ENCODE results near the gene CABLES1.

Gene CABLES1

DNA sequence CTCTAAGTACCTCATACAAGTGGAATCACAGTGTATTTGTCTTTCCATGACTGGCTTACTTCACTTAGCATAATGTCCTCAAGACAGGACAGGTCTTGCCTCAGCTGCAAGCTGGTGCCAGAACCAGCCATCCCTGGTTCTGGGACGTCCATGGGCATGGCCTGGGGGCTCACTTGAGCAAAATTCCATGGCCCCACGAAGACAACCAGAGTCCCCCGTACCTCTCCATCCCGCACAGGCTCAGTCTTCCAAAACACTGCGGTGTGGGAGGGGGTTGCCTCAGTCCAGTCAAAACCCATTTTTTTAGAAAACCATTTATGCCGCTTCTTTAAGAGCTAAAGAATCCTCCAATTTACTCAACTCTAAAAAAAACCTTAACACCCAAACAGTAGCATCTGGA, 21.7 kb upstream of the CABLES1 start:
- no peak for DNase-seq (ENCODE audit: low read depth in 2 of 2)

DNA sequence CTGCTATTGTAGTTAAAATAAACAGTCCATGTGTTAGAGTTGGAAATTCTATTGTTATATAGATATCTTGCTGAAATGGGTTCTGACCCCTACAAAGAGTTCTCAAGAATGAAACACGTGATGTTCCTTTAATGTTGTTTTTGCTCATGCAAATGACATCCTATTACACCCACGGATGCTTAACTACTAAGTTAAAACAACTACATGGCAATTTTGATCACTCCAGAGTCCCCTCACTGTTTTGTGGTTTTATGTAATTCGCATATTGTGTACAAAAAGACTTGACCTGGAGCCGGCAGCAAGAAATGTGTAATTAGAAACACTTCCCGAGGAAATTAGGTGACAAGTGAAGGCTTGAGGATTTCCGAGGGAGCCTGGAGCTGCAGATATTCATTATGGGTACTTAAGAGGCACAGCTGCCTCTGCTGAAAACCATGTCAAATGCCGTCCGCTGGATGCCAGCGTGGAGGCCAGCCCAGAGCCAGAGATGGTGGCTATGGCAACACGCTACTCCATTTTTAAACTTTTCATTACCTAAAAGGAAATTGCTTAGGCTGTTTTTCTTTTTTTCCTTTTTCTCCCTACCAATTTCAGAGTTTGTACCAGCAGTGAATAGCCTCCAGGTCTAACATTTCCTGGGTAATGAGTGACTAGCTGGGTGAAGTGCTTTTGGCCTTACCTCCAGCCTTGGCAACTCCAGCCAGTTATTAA, 21.0 kb upstream of the CABLES1 start:
- no peak for DNase-seq (ENCODE audit: low read depth in 2 of 2)

DNA sequence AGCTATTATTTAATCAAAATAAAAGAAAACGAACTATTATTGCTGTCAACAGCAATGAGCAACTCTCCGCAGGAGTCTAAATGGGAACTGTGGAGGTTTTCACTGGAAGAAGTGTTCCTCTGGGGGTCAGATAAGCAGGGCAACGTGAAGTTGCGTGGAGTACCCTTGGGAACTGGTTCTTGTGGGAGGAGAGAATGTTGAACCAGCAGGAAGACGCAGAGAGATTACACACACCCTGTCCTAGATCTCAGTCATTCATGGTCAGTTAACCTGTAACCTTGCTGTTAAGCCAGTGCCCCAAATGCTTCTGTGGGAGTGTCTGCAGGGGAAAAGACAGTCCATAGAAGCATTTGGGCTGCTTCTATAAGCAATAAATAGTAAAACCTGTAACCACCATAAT, 20.4 kb upstream of the CABLES1 start:
- no peak for DNase-seq (ENCODE audit: low read depth in 2 of 2)

DNA sequence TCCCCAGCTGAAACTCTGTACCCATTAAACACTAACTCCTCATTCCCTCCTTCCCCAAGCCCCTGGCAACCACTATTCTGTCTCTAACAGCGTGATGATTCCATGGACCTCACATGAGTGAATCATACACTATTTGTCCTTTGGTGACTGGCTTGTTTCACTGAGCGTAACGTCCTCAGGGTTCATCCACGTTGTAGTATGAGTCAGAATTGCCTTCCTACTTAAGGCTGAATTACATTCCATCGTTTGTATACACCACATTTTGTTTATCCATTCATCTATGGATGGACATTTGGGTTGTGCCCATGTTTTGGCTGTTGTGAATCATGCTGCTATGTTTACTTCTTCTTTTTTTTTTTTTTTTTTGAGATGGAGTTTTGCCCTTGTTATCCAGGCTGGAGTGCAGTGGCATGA, 19.6 kb upstream of the CABLES1 start:
- DNase-seq (ENCODE audit: low read depth in 2 of 2) = no peak

DNA sequence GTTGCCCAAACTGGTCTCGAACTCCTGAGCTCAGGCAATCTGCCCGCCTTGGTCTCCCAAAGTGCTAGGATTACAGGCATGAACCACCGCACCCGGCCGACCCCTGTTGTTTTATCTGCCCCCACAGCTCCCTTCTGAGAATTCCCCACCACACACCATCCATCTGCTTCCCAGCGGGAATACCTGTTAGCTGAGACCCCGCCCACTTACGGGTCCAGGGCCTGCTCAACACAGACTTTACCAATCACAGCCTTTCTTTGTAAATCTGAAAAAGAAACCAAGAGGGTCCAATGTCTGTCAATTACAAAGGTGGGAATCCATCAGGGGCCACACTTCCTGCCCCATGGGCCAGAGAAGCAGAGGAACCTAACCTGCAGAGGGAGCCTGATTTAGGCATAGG, 14.2 kb upstream of the CABLES1 start:
- DNase-seq (ENCODE audit: low read depth in 2 of 2) = no peak

DNA sequence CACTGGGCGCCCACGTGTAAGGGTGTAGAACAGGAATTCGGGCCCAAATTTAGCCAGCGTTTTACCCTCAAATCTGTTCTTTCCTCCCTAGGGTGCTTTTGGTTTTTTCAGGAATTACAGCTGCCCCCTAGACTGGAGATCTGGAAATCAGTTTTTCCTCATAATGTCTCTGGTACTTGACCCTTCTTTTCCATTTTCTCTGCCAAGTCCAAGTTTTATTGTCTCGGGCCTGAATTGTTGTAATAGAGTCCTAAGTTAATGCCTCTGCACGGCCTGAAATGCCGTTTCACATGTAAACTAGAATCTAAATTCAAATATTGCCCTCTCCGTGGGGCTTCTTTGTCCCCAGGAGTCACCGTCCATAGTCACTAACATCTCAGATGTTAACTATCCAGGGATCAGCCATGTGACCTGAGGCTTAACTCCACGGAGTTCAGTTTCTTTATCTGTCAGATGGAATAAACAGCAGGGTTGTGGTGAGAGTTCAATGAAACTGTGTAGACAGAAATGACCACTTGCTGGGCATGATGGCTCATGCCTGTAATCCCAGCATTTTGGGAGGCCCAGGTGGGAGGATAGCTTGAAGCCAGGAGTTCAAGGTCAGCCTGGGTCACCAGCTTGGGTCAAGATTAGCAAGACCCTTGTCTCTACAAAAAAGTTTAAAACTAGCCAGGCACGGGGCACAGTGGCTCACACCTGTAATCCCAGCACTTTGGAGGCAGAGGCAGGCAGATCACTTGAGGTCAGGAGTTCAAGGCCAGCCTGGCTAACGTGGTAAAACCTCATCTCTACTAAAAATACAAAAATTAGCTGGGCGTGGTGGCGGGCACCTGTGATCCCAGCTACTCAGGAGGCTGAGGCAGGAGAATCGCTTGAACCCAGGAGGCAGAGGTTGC, 12.7 kb upstream of the CABLES1 start:
- no peak for DNase-seq (ENCODE audit: low read depth in 2 of 2)

DNA sequence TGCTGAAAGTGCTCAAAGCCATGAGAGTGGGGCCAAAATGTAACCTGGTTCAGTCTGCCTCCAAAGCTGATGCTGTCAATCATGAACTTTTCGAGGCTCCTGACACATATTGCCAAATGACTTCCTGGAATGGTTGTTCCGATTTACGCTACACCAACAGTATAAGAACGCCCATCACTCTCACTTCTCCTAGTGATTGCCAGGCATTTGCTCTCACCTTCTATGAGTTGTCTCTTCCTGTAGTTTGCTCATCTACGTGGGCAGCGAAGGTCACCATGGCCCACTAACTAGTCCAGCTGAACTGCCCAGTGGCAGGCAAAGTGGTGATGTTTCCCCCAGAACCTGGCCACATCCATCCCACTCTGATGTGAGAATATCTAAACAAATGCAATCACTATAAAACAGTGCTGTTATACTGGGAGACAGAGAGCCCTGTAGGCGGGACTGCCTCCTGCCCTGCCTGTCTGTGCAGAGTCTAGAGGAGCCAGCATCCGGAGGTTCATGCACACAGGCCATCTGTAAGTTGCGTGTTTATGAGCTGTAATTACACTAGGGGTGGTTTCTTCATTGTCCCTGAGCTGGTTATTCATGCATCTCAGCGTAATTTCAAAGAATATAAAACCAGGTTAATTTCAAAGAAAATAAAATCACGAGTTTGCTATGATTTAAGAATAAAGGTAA, 8.8 kb upstream of the CABLES1 start:
- DNase-seq (ENCODE audit: low read depth in 2 of 2) = no peak

DNA sequence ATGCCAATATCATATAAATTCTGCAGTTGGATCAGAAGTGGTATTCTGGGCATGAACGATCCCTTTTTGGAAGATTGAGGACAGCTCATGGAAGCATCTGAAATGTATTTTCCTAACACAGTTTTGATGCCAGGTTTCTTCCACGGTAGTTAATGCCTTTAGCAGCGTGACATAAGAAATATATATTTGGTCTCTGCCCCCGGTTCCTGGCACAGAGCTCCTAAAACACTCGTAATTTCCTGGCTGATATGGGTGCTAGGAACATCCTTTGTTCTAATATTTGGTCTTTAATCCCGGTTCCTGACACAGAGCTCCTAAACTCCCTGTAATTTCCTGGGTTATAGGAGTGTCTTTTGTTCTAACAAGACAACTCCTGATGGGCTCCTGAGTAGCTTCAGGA, 8.2 kb upstream of the CABLES1 start:
- DNase-seq (ENCODE audit: low read depth in 2 of 2) = no peak

DNA sequence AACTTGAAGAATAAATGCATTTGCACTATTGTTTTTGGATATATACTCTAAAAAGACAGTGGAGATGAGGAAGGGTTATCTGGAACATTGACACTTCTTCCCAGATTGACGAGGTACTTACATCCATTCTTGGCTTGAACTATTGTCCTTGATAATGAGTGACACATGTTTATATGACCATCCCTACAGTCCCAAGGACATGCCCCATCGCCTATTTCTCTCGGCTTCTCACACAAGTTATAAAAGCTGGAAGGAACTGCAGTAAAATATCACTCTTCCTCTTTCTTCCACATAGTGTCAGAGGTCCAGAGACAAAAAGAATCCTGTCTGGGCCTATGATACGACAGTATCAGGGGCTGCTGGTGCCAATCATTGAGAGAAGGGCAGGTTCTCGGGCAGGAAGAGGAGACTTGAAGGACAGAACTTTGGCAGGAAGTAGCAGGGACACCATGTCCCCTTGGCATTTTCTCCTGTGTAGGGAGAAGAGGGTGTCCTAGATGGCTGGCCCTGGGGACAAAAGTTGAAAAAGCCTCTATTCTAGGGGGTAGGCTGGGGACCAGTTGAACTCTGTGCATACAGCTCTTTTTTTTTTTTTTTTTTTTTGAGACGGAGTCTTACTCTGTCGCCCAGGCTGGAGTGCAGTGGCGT, 5.8 kb upstream of the CABLES1 start:
- DNase-seq (ENCODE audit: low read depth in 2 of 2) = no peak

DNA sequence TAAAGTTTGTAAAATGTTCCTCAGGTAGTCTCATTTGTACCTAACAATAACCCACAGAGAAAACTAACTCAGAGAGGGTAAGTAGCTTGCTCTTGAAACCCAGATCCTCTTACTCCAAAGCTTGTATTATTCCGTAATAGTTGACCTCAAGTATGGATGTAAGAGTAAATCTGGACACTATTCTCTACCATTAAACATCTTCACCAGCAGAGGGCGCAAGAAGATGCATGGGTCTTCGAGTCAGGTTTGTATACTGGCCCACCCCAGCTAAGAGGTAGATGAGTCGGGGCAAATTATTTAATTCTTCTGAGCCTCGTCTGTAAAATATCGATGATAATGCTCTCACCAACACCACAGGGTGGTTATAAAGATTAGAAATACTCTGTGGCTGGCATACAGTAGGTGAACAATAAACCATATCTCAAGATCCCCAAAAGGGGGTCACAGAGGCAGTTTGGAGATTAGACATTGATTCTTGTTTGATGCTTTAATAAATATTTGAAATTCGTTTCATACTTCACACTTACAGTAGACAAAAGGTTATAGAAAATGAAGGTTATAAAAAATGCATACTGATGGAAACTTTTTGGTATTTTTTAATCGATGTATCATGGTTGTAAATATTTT, 3.5 kb upstream of the CABLES1 start:
- peak in 1 of 2 donors; percentile 36 for DNase-seq (ENCODE audit: low read depth in 2 of 2)

DNA sequence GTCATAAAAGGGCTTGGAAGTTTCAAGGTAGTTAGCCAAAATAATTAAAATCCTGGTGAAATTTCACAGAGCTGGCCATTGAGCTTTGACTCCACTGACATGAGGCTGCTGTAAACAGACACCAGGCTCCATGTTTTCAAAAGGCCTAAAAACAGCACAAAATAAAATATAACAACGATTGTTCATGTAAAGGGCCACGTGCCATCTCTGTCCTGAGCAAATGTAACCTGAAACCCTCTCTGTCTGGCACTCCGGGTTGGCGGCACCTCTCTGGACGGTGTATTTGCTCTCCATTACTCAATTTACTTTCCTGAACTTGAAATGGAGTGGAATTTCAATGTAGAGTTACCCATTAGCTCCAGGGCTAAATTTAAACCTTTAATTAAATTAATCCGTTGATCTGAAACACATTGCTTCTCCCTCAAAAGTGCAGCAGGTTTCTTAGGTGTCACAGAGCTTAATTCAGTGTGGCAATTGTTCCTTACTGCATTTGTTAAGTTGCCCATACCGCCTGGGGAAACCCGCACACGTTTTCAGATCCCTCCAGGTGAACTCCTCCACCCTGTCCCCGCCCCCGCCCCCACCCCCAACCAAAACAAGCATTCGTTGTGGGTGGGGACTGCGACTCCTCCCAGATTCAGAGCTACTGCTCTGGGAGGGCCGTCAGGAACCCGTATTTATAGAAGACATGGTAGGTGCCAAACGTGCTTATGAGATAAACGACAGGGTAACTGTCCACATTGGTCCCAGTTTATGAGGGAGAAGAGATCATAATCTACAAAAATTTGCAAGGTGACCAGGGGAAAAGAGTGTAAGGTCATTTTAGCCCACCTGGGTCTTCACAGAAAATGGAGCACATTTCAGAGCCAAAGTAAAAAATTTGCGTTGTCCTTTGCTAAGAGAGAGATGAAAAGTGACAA, 1.2 kb upstream of the CABLES1 start:
- DNase-seq (ENCODE audit: low read depth in 2 of 2) = no peak

DNA sequence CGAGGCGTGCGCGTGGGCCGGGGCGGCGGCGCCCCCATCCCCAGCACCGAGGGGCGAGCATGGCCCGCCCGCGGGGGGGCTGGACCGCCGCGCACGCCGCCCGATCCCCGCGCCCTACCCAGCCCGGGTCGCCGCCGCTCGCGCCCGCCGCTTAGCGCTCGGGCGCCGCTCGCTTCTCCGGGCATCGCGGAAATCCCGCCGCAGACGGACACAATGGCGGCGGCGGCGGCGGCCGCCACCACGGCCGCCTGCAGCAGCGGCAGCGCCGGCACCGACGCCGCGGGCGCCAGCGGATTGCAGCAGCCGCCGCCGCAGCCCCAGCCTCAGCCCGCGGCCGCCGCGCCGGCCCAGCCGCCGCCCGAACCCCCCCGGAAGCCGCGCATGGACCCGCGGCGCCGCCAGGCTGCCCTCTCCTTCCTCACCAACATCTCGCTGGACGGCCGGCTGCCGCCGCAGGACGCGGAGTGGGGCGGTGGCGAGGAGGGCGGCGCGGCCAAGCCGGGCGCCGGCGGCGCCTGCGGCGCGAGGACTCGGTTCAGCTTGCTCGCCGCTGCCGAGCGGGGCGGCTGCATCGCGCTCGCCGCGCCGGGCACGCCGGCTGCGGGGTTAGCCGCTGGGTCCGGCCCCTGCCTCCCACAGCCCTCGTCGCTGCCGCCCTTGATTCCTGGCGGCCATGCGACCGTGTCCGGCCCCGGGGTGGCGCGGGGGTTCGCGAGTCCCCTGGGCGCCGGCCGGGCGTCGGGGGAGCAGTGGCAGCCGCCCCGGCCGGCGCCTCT, 453 bp downstream of the CABLES1 start:
- DNase-seq (ENCODE audit: low read depth in 2 of 2) = no peak

DNA sequence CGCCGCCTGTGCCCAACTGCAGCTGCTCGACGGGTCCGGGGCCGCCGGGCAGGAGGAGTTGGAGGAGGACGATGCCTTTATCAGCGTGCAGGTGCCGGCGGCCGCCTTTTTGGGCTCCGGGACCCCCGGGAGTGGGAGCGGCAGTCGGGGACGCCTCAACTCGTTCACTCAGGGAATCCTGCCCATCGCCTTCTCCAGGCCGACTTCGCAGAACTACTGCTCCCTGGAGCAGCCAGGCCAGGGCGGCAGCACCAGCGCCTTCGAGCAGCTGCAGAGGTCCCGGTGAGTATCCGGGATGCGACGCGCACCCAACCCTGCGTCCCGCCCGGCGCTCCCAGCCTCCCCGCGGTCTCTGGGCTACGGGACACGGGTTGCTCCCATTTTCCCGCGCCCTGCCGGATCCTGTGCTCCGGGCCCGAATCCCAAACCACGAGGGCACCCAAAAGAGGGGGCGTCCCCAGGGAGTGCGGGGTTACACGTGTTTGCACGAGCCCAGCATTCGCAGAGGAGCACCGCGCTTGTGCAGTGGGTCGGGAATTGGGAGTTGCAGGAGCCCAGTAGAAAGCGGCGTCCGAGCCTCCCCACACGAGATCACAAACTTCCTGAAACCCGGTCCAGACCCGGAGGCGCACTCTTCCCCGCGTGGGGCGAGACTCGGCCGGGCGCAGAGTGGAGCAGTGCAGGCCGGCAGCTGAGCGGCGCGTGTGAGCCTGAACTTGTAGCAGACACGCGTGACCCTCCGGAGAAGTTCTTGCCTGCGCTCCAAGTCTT, 1.2 kb downstream of the CABLES1 start:
- DNase-seq (ENCODE audit: low read depth in 2 of 2) = no peak

DNA sequence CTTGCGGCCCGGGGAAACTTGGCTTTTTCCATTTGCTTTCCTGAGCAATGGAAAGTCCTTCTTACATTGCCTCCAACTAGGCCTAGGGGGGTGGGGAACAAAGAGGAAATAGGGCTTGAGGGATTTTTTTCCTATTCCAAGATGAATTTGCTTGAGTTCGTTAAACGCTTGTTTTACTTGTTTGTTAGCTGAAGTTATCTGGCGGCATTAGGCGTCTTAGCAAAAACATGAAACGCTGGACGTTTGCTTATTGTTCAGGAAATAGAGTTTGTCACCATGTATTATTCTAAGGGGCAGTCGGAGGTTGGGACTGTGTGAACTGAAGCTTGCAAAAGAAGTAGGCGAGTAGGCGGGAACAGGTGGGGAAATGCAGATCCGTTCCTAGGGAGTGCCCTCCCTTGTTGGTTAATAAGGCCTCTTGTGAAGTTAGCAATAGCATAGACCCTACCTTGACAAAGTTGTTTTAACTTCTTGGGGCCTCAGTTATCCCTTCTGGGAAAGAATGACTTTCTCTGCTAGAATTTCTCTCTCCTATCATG, 1.9 kb downstream of the CABLES1 start:
- no peak for DNase-seq (ENCODE audit: low read depth in 2 of 2)

DNA sequence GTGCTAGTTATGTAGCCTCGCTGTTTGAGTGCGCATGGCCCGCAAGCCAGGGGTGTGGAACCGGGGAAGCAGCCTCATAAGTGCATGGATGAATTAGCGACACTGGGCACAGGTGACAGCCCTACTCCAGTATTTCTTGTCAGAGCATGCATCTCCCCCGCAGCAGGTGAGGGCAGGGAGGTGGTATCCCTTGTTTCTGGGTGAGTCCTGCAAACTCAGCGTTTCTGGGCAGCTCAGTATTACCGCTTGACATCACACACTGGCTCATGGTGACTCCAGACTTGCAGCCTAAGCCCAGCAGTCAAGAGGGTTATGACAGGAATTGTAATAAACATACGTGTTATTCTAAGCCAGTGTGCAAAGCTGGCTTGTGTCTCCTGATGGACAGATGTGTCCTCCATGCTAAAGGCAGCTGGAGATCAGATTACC, 2.5 kb downstream of the CABLES1 start:
- DNase-seq (ENCODE audit: low read depth in 2 of 2) = no peak

DNA sequence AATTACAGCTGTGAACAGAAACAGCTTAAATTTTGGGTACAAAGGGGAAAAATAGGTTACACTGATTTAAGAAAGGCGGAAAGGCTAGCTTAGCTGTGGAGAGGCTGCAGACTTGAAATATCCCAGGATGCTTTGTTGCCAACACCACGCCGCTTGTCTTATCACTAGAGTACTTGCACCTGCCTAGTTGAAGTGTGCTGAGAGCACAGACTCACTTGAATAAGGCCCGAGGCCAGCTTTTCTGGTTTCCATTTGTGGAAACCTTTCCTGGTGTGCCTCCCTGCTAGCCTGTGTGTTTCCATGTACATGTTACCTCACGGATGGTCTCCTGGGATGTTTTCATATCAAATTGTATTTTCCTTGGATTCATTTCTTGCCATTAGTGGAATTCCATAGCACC, 3.2 kb downstream of the CABLES1 start:
- no peak for DNase-seq (ENCODE audit: low read depth in 2 of 2)

DNA sequence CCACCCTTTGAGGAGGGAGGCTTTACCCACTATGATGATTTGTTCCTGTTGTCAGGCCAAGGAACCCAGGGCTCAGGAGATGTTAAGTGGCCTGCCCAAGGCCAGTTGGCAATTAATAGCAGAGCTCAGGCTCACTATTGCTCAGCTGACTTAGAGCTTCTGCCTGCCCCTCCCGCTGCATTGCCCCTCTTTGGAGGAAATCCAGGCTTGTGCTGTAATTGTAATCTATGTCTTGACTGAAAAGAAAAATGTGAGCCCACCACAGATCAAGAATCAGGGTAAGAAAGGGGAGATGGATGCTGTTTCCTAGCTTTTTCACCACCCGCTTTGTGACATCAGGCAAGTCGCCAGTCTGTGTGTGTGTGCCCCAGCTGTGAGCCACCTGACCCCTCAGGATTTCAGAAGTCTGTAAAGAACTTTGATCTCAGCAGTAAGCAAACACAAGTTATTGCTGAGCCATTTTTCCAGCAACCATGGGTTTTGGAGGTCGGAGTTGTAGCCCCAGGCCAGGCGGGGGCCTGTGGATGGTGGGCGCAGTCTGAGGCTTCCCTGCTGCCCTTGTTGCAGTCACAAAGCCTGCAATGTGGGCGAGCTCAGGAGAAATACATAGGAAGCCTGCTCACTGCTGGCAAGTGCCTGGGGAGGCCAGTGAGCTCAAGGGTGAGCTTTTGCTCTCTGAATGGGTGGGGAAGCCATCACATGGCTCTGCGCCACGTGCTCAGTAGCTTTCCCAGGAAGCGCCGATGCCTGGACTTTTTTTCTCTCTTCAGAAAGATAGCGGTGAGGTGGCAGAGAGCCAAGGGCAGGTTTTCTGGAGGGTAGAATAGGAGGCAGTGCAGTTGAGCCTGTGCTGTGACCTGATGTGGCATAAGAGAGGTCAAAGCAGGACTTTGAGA, 6.1 kb downstream of the CABLES1 start:
- DNase-seq (ENCODE audit: low read depth in 2 of 2) = no peak
